Activated T-cell treated with anti-CD3 and anti-CD28 coated beads, Interleukin-2, amount 50 U/mL, for 24 hours (primary cell): ENCODE results near the gene MLLT6.

Experiments used
- DNase-seq: peaks from one replicate; pipeline ENCODE4 v3.0.0-alpha.2; 2020
- H3K27ac Mint-ChIP-seq: 2 replicates; pipeline ENCODE4 v1.8.0; 2020; ENCODE audit warnings: mild to moderate bottlenecking, mixed read lengths
- H3K27me3 Mint-ChIP-seq: 2 replicates; pipeline ENCODE4 v1.8.0; 2020; ENCODE audit warnings: mixed read lengths
- H3K36me3 Mint-ChIP-seq: 2 replicates; pipeline ENCODE4 v1.8.0; 2020; ENCODE audit warnings: low read depth, mixed read lengths
- H3K4me1 Mint-ChIP-seq: 2 replicates; pipeline ENCODE4 v1.8.0; 2020; ENCODE audit warnings: low read depth, mixed read lengths
- H3K4me3 Mint-ChIP-seq: 2 replicates; pipeline ENCODE4 v1.8.0; 2020; ENCODE audit warnings: mild to moderate bottlenecking, moderate library complexity, mixed read lengths
- H3K9me3 Mint-ChIP-seq: 2 replicates; pipeline ENCODE4 v1.8.0; 2020; ENCODE audit warnings: mixed read lengths

MLLT6 gene

GRCh38 chr17:38671939-38672720 is 32.9 kb upstream of the MLLT6 start:
- H3K36me3 Mint-ChIP-seq = peaks cover 17% of the 10 kb centered on the region
- H3K27ac Mint-ChIP-seq = peak overlapping the region; percentile 58
- peaks cover 40% of the 10 kb centered on the region for H3K27me3 Mint-ChIP-seq
- peaks cover 48% of the 10 kb centered on the region for H3K4me1 Mint-ChIP-seq
- H3K9me3 Mint-ChIP-seq = no peaks in the 10 kb centered on the region
- DNase-seq = no peak
- H3K4me3 Mint-ChIP-seq = peak overlapping the region; percentile 82

- H3K4me1 Mint-ChIP-seq = peaks cover 52% of the 10 kb centered on the region
- H3K9me3 Mint-ChIP-seq = no peaks in the 10 kb centered on the region
- DNase-seq = no peak
- H3K4me3 Mint-ChIP-seq = peak overlapping the region; percentile 82
- H3K27me3 Mint-ChIP-seq = peaks cover 31% of the 10 kb centered on the region
- peak overlapping the region; percentile 76 for H3K27ac Mint-ChIP-seq
- H3K36me3 Mint-ChIP-seq = peaks cover 17% of the 10 kb centered on the region
Measured at GRCh38 chr17:38672788-38673706, 32.0 kb upstream of the MLLT6 start.

- H3K4me1 Mint-ChIP-seq = peaks cover 55% of the 10 kb centered on the region
Measured at GRCh38 chr17:38673707-38674013, 31.4 kb upstream of the MLLT6 start.

GRCh38 chr17:38674014-38674748 is 30.9 kb upstream of the MLLT6 start:
- peak; percentile 73 for DNase-seq
- Mint-ChIP-seq H3K4me1 (peaks cover 55% of the 10 kb centered on the region), H3K27ac (peak overlapping the region; percentile 67), H3K27me3 (peaks cover 19% of the 10 kb centered on the region), H3K9me3 (no peaks in the 10 kb centered on the region), H3K36me3 (peaks cover 17% of the 10 kb centered on the region), H3K4me3 (peak overlapping the region; percentile 82)

More at GRCh38 chr17:38673707-38674013, 31.4 kb upstream of the MLLT6 start:
- peak overlapping the region; percentile 82 for H3K4me3 Mint-ChIP-seq
- H3K36me3 Mint-ChIP-seq = peaks cover 17% of the 10 kb centered on the region
- H3K9me3 Mint-ChIP-seq = no peaks in the 10 kb centered on the region
- H3K27me3 Mint-ChIP-seq = peaks cover 25% of the 10 kb centered on the region
- H3K27ac Mint-ChIP-seq = peak overlapping the region; percentile 47
- DNase-seq = no peak

GRCh38 chr17:38674749-38675615 is 30.1 kb upstream of the MLLT6 start, which contains the start of gene EPOP:
Gene EPOP, minus strand, starts transcription at chr17:38674957. Its CDS starts 462 bp downstream, at chr17:38674495.
- DNase-seq = peak; percentile 95
- peak within 1 kb of the TSS; percentile 82 for H3K4me3 Mint-ChIP-seq
- H3K36me3 Mint-ChIP-seq = peaks cover 17% of the 10 kb centered on the region
- peaks cover 11% of the 10 kb centered on the region for H3K27me3 Mint-ChIP-seq
- peak within 1 kb of the TSS; percentile 84 for H3K27ac Mint-ChIP-seq
- H3K4me1 Mint-ChIP-seq = peaks cover 55% of the 10 kb centered on the region
- H3K9me3 Mint-ChIP-seq = no peaks in the 10 kb centered on the region

GRCh38 chr17:38676706-38677504 is 28.2 kb upstream of the MLLT6 start:
- no peaks in the 10 kb centered on the region for H3K9me3 Mint-ChIP-seq
- peaks cover 40% of the 10 kb centered on the region for H3K4me1 Mint-ChIP-seq
- peaks cover under 1% of the 10 kb centered on the region for H3K27me3 Mint-ChIP-seq
- peak overlapping the region; percentile 84 for H3K27ac Mint-ChIP-seq
- peak; percentile 91 for DNase-seq
- peak overlapping the region; percentile 26 for H3K4me3 Mint-ChIP-seq
- H3K36me3 Mint-ChIP-seq = peaks cover 12% of the 10 kb centered on the region

GRCh38 chr17:38677819-38678218 is 27.3 kb upstream of the MLLT6 start:
- H3K27me3 Mint-ChIP-seq = no peaks in the 10 kb centered on the region
- H3K27ac Mint-ChIP-seq = no peak overlapping the region
- H3K4me3 Mint-ChIP-seq = no peak overlapping the region
- peaks cover 32% of the 10 kb centered on the region for H3K4me1 Mint-ChIP-seq
- peaks cover 3% of the 10 kb centered on the region for H3K36me3 Mint-ChIP-seq
- DNase-seq = no peak
- no peaks in the 10 kb centered on the region for H3K9me3 Mint-ChIP-seq

GRCh38 chr17:38681096-38681495 is 24.0 kb upstream of the MLLT6 start:
- no peaks in the 10 kb centered on the region for H3K9me3 Mint-ChIP-seq
- H3K27me3 Mint-ChIP-seq = no peaks in the 10 kb centered on the region
- no peaks in the 10 kb centered on the region for H3K36me3 Mint-ChIP-seq
- no peak overlapping the region for H3K4me3 Mint-ChIP-seq
- no peak overlapping the region for H3K27ac Mint-ChIP-seq
- DNase-seq = no peak
- H3K4me1 Mint-ChIP-seq = peaks cover 17% of the 10 kb centered on the region

- no peak overlapping the region for H3K4me3 Mint-ChIP-seq
- H3K36me3 Mint-ChIP-seq = no peaks in the 10 kb centered on the region
- H3K27me3 Mint-ChIP-seq = no peaks in the 10 kb centered on the region
- no peaks in the 10 kb centered on the region for H3K9me3 Mint-ChIP-seq
- H3K4me1 Mint-ChIP-seq = peaks cover 4% of the 10 kb centered on the region
- H3K27ac Mint-ChIP-seq = no peak overlapping the region
- no peak for DNase-seq
Measured at GRCh38 chr17:38685491-38685890, 19.6 kb upstream of the MLLT6 start.

GRCh38 chr17:38687286-38687685 is 17.8 kb upstream of the MLLT6 start:
- peaks cover 4% of the 10 kb centered on the region for H3K4me1 Mint-ChIP-seq
- no peak overlapping the region for H3K27ac Mint-ChIP-seq
- no peaks in the 10 kb centered on the region for H3K27me3 Mint-ChIP-seq
- no peak for DNase-seq
- no peaks in the 10 kb centered on the region for H3K36me3 Mint-ChIP-seq
- H3K4me3 Mint-ChIP-seq = no peak overlapping the region
- no peaks in the 10 kb centered on the region for H3K9me3 Mint-ChIP-seq

GRCh38 chr17:38690386-38690785 is 14.7 kb upstream of the MLLT6 start:
- Mint-ChIP-seq H3K9me3 (no peaks in the 10 kb centered on the region), H3K4me3 (no peak overlapping the region), H3K27ac (no peak overlapping the region), H3K36me3 (no peaks in the 10 kb centered on the region), H3K27me3 (no peaks in the 10 kb centered on the region), H3K4me1 (peaks cover 4% of the 10 kb centered on the region)
- no peak for DNase-seq

- Mint-ChIP-seq H3K27ac (no peak overlapping the region), H3K9me3 (no peaks in the 10 kb centered on the region), H3K36me3 (no peaks in the 10 kb centered on the region), H3K27me3 (no peaks in the 10 kb centered on the region), H3K4me3 (no peak overlapping the region), H3K4me1 (peaks cover 9% of the 10 kb centered on the region)
- no peak for DNase-seq
Measured at GRCh38 chr17:38691154-38691553, 13.9 kb upstream of the MLLT6 start.

- H3K9me3 Mint-ChIP-seq = no peaks in the 10 kb centered on the region
- H3K4me3 Mint-ChIP-seq = no peak overlapping the region
- no peak overlapping the region for H3K27ac Mint-ChIP-seq
- peaks cover 25% of the 10 kb centered on the region for H3K4me1 Mint-ChIP-seq
- H3K36me3 Mint-ChIP-seq = no peaks in the 10 kb centered on the region
- DNase-seq = no peak
- H3K27me3 Mint-ChIP-seq = no peaks in the 10 kb centered on the region
Measured at GRCh38 chr17:38693700-38694329, 11.3 kb upstream of the MLLT6 start.
